ENCODE measurements around the gene TM9SF1. TPM values are rescaled to one million over a fixed set of nuclear protein-coding genes. Genes with fewer than 3 reads are reported as not detected.
"Not testable (repeated sequence)": the region's sequence is repeated elsewhere in the genome, so short reads cannot be mapped to it uniquely, and the experiment has no call there.

Gene TM9SF1
- total RNA-seq, 1 donor from 2014 or later, result 48.9 TPM

DNA sequence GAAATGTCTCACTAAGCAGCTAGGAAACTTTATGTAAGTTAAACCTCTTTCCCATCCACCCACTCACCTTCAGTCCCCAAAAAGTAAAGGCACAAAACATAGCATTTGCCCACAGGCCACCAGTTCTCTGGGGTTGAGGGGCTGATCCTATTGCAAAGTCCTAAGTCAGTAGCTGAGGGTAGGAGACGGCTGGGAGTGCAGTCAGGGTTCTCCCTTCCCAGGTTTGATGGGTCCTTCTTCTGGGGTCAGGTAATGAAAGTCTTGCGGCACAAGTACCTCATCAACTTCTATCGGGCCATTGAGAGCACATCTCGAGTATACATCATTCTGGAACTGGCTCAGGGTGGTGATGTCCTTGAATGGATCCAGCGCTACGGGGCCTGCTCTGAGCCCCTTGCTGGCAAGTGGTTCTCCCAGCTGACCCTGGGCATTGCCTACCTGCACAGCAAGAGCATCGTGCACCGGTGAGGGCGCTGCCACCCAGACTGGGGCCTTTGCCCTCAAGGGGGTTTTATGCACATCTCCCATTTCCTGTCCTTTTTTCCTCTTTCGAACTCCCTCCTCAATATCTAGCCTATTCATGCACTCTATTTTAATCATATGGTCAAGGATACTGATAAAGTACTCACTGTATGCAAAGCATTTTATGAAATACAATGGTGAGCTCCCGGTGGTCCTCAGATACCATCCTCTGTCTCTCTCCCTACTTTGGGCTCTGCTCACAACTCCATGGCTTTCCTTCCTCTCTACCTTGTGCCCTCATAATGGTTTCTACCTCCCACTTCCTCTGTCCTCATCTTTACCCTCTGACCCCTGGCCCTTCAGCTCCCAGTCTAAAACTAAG is 11.2 kb upstream of the TM9SF1 start:
- Histone ChIP-seq H3K36me3 (peaks cover 73% of the 10 kb centered on the region), H3K27ac (no peak overlapping the region), H3K4me1 (no peaks in the 10 kb centered on the region), H3K4me3 (no peak overlapping the region), H3K9me3 (no peaks in the 10 kb centered on the region), H3K27me3 (ENCODE audit: low read depth) (no peaks in the 10 kb centered on the region)
- DNase-seq, result no peak
- ATAC-seq, result no peak
- intact Hi-C loops (cut with DNase I), result no loop called here
- TF ChIP-seq, protein P1, sequence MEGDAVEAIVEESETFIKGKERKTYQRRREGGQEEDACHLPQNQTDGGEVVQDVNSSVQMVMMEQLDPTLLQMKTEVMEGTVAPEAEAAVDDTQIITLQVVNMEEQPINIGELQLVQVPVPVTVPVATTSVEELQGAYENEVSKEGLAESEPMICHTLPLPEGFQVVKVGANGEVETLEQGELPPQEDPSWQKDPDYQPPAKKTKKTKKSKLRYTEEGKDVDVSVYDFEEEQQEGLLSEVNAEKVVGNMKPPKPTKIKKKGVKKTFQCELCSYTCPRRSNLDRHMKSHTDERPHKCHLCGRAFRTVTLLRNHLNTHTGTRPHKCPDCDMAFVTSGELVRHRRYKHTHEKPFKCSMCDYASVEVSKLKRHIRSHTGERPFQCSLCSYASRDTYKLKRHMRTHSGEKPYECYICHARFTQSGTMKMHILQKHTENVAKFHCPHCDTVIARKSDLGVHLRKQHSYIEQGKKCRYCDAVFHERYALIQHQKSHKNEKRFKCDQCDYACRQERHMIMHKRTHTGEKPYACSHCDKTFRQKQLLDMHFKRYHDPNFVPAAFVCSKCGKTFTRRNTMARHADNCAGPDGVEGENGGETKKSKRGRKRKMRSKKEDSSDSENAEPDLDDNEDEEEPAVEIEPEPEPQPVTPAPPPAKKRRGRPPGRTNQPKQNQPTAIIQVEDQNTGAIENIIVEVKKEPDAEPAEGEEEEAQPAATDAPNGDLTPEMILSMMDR (IDR thresholded peaks at IDR 0.05), result no peak

DNA sequence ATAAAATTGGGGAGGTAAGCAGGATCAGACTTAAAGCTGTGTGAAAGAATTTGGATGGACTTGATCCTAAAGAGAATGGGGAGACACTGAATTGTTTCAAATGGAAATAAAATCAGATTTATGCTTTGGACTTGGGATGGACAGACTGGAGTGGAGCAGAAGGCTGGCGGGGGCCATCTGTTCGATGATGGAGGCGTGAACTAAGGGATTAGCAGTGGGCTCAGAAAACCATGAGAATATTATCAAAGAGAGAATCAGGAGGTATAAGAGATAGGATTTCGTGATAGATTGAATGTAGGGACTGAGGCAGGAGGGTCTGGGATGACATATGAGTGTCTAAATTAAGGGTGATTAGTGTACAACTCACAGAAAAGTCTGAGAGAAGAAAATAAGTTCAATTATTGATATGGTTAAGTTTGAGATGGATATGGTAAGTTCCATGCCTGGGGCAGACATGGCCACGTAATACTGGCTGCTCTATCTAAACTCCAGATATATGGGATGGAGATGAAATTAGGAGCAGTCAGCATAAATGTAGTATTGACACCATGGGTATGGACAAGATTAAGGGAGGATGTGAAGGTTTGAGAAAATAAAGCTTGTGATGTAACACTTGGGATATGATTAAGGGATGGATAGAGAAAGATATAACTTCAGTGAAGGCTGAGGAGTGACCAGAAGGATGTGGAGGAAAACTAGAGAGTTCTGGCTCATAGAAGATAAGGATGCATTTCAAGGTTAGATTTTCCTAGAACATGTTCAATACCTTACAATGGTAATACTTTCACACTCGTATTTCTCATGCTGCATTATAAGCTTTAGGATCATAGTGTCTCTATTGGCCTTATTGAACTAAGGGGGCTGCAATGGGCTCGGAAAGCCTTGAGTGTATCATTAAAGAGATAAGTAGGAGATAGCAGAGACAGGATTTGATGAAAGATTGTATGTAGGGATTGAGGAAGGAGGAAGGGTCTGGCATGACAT is 9.2 kb upstream of the TM9SF1 start:
- Histone ChIP-seq H3K27ac (no peak overlapping the region), H3K27me3 (ENCODE audit: low read depth) (no peaks in the 10 kb centered on the region), H3K4me1 (no peaks in the 10 kb centered on the region), H3K9me3 (no peaks in the 10 kb centered on the region), H3K36me3 (peaks cover 61% of the 10 kb centered on the region), H3K4me3 (no peak overlapping the region)
- DNase-seq, result no peak
- TF ChIP-seq, protein P1 (IDR thresholded peaks at IDR 0.05), result no peak
- ATAC-seq, result no peak
- intact Hi-C loops (cut with DNase I), result no loop called here

DNA sequence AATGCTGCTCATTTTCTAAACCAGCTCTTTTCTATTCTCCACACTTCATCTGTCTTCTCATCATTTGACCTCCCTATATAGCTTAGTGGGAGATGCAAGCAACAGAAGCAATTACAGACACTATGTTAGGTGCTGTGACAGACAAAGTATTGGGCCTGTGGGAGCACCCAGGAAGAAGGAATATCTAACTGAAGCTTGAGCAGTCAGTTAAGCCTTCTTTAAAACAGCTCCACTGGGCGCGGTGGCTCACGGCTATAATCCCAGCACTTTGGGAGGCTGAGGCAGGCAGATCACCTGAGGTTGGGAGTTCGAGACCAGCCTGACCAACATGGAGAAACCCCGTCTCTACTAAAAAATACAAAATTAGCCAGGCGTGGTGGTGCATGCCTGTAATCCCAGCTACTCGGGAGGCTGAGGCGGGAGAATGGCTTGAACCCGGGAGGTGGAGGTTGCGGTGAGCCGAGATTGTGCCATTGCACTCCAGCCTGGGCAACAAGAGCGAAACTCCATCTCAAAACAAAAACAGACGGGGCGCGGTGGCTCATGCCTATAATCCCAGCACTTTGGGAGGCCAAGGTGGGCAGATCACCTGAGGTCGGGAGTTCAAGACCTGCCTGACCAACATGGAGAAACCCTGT is 8.1 kb upstream of the TM9SF1 start:
- H3K4me3 ChIP-seq; H3K27ac ChIP-seq; H3K4me1 ChIP-seq; ATAC-seq; intact Hi-C loops (cut with DNase I); H3K9me3 ChIP-seq; H3K27me3 ChIP-seq (ENCODE audit: low read depth); DNase-seq: not testable (repeated sequence)
- peaks cover 58% of the 10 kb centered on the region for H3K36me3 ChIP-seq

DNA sequence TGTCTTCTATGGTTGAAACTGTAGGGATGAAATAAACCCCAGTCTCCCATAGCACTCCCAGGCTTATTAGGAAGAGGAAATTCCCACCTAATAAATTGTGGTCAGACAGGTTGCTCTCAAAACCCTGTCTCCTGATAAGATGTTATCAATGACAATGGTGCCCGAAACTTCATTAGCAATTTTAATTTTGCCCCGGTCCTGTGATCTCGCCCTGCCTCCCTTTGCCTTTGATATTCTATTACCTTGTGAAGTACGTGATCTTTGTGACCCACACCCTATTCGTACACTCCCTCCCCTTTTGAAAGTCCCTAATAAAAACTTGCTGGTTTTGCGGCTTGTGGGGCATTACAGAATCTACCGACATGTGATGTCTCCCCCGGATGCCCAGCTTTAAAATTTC is 7.3 kb upstream of the TM9SF1 start:
- intact Hi-C loops (cut with DNase I); H3K27me3 ChIP-seq (ENCODE audit: low read depth); H3K4me1 ChIP-seq; ATAC-seq; H3K27ac ChIP-seq; DNase-seq; H3K4me3 ChIP-seq; H3K9me3 ChIP-seq: not testable (repeated sequence)
- peaks cover 50% of the 10 kb centered on the region for H3K36me3 ChIP-seq

DNA sequence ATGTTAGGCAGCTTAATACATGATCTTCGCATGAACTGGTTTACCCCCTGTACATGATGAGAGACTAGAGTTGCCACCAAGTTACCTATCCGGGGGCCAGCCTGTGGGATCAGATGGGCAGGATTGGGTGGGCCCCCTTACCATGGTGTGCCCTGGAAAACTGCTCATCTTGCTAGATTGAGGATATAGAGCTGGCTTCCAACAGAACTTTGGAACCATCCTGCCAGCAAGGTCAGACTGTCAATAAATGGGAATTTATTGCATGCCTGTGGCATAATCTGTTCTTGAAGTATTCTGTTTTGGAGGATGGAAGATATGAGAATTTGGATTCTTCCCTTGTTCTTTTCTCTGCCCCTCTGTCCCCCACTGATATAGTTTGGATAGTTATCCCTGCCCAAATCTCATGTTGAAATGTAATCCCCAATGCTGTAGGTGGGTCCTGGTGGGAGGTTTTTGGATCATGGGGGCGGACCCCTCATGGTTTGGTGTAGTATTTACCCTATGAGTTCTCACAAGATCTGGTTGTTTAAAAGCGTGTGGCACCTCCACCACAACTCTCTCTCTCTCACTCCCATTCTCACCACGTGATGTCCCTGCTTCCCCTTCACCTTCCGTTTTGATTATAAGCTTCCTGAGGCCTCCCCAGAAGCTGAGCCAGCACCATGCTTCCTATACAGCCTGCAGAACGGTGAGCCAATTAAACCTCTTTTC is 3.7 kb upstream of the TM9SF1 start:
- Histone ChIP-seq H3K4me3 (no peak overlapping the region), H3K27ac (no peak overlapping the region), H3K9me3 (no peaks in the 10 kb centered on the region), H3K27me3 (ENCODE audit: low read depth) (no peaks in the 10 kb centered on the region), H3K36me3 (peaks cover 19% of the 10 kb centered on the region), H3K4me1 (peaks cover 27% of the 10 kb centered on the region)
- no peak for ATAC-seq
- DNase-seq, result no peak
- intact Hi-C loops (cut with DNase I), result no loop called here
- TF ChIP-seq, protein P1 (IDR thresholded peaks at IDR 0.05), result no peak

DNA sequence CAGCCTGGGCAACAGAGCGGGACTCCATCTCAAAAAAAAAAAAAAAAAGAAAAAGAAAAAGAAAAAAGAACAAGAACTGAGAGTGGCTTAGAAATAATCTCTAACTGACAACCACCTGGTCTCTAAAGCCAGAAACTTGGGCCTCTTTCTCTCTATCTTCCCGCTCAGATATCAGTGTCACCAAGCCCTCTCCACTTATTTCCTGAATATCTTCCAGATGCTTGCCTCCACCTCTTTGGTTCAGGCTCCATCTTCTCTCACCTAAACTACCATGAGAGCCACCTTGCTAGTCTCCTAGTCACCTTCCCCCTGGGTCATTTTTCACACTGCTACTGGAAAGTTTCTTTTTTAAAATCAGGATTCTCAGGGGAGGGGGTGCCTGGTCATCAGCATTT is 1.8 kb upstream of the TM9SF1 start:
- TF ChIP-seq, protein P1 (IDR thresholded peaks at IDR 0.05), result no peak
- H3K27me3 ChIP-seq (ENCODE audit: low read depth), result no peaks in the 10 kb centered on the region
- ATAC-seq (no peak), DNase-seq (no peak)
- intact Hi-C loops (cut with DNase I), result no loop called here
- H3K4me3 ChIP-seq, result peak overlapping the region; percentile 81
- no peaks in the 10 kb centered on the region for H3K9me3 ChIP-seq
- H3K36me3 ChIP-seq, result peaks cover 31% of the 10 kb centered on the region
- H3K4me1 ChIP-seq, result peaks cover 28% of the 10 kb centered on the region
- no peak overlapping the region for H3K27ac ChIP-seq
